Islet of Langerhans (tissue), 1 donor: ENCODE results near the gene SEC61B.

ENCODE experiments used
- FAIRE-seq: peaks from one replicate; lab custom pipeline; 2011; peaks lifted over from hg19 to GRCh38; lab: Jason Lieb, UNC

SEC61B gene

DNA sequence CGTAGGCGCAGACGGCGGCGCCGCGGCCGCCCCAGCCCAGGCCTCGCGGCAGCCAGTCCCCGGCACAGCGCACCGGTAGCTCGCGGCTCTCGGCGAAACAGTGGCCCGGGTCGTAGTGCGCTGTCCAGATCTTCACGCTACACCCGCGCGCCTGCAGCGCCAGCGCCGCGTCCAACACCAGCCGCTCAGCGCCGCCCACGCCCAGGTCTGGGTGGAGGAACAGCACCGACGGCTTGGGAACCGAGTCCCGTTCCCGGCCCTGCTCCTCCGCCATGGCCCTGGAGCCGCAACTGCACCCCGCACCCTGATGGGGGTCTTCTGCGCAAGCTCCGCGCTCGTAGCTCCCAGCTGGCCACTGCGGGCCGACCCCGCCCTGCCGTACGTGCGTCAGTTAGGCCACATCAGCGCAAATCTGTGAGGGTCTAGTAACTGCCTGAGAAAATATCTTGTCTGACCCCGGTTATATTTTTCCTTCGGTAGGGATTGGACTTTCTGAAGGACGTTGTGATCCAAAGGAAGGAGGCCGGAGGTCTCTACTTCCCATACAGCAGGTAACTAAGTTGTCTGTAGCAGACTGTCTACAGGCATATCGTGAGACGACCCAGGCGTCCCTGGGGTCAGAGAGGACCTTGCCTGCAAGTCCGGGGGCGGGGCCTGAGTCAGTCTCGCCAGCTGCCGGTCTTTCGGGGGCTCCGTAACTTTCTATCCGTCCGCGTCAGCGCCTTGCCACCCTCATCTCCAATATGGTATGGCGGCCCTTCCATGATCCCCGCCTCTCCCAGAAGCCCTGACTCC, at the start of gene SEC61B, which contains the start of gene ALG2:
SEC61B (plus strand) TSS at position 662 of the 795 bp plus-strand sequence; CDS start at position 744, 82 bp downstream.
ALG2 (minus strand) TSS at position 322 of the 795 bp plus-strand sequence; CDS start at position 274, 48 bp downstream.
- FAIRE-seq: peak; percentile 17

DNA sequence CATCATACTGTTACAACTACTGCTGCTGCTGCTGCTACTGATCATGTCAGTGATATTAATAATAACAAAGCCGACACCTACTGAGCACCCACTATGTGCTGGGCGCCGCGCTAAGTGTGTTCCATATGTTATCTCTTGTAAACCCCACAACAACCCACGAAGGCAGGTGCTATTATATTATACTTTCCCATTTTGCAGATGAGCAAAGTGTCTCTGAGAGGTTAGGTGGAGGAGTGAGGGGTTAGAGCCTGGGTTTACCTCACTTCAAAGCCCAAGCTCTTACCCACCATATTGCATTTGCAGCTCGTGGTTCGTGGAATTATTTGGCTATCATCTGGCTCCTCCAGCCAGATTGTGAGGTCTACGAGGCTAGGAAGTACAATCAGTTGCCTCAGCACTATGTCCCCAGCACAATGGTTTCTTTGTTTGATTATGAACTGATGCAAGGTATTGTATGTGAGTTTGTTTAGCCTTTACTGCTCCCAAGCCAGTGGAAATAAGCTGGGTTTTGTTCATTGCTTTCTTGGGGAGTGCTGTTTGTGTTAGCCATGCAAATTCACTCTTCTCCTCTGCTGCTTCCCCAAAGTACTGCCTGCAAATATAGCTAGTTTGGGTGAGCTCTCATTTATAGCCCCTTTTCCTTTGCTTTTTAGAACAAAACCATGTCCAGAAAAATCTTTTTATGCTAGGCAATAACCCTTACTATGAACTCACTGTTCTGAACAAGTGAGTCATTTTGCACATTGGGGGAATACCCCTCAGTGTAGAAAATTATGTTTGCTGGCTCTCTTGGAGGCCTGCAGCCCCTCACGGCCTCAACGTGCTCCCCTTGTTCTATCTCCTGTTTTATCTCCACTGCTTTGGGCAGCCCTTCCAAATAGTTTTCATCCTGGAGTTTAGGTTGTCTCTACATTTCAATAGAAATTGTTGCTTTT, 48.2 kb upstream of the SEC61B start:
- no peak for FAIRE-seq

GRCh38 chr9:99176527-99177013, 45.5 kb upstream of the SEC61B start:
- no peak for FAIRE-seq

- FAIRE-seq: no peak
Measured at GRCh38 chr9:99177576-99178366, 44.3 kb upstream of the SEC61B start.

DNA sequence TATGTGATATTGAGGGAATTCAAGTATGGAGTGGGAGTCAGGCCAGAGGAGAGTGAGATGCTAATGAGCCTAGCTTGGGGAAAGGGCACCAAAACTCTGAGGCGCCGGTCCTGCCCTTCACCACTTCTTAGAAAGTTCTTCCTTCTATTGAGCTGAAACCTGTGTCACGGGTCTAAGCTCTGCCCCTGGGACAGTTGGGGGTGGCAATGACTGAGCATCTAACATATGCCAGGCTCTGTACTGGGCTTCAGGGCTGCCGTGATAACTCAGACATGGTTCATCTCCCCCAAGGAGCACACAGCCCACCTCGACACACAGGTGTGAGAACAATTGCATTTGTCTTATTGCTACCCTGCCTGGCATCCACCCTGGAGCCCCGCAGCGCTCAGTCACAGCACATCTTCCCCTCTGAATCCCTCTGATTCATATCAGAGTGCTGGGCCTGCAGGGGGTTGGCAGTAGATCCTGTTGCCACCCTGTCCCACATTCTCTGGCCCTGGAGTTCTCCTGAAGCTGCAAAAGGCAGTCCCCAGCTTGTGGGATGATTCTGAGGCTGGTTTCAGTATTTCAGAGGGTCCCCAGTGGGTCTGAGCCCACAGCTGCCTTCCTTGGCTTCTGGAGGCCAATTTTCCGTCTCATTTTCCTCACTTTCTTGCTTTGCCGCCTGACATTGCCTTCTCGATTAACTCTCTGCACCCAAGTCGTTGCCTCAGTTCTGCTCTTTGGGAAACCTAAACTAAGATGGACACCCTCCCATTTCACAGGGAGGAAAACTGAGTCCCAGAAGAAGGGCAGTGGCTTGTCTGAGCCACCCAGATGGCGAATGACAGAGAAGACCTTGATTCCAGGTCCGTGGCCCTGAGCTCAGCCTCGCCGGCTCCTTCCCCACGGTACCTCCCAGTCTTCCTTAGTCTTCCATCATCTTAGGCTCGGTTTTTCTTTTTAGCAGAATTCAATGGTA, 42.9 kb upstream of the SEC61B start:
- no peak for FAIRE-seq

- FAIRE-seq: no peak
Measured at GRCh38 chr9:99180199-99180598, 41.9 kb upstream of the SEC61B start.

GRCh38 chr9:99180662-99181061, 41.4 kb upstream of the SEC61B start:
- no peak for FAIRE-seq

- FAIRE-seq: no peak
Measured at GRCh38 chr9:99181206-99181605, 40.9 kb upstream of the SEC61B start.

GRCh38 chr9:99181621-99182020, 40.5 kb upstream of the SEC61B start:
- FAIRE-seq: no peak

DNA sequence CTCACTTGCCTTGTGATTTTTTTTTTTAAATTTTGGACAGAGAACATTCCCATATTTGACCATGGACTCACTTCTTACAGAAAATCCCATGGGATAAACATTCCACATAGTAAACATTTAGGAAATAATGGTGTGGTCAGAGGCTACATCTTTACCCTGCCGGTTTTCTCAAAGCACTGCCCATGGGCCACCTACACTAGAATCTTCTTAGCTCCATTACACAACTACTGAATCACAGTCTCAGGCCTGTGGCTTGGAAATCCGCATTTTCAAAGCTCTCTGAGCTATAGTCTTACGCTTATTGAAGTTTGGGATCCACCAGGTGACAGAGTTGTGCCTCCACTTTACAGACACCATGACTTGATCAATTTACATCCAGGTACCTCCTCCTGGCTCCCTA, 39.7 kb upstream of the SEC61B start:
- FAIRE-seq: no peak

DNA sequence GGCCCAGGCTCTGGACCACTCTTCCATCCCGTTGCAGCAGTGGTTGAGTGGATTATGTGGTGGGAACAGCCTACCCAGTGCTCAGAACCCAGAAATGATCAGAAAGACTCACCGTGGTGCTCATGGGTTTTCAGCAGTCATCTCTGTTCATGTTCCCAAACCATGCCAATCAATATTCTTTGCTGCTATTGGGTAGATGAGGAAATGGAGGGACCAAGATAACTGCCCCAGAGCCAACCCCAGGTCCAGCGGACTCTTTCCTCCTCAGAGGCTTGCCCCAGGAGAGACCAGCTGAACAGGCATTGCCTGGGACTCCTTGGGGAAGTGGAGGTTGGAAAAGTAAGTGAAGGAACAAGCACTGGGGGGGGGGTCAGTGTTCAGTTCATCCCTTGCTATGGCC, 38.5 kb upstream of the SEC61B start:
- no peak for FAIRE-seq

- no peak for FAIRE-seq
Measured at GRCh38 chr9:99184110-99184474, 38.0 kb upstream of the SEC61B start.

DNA sequence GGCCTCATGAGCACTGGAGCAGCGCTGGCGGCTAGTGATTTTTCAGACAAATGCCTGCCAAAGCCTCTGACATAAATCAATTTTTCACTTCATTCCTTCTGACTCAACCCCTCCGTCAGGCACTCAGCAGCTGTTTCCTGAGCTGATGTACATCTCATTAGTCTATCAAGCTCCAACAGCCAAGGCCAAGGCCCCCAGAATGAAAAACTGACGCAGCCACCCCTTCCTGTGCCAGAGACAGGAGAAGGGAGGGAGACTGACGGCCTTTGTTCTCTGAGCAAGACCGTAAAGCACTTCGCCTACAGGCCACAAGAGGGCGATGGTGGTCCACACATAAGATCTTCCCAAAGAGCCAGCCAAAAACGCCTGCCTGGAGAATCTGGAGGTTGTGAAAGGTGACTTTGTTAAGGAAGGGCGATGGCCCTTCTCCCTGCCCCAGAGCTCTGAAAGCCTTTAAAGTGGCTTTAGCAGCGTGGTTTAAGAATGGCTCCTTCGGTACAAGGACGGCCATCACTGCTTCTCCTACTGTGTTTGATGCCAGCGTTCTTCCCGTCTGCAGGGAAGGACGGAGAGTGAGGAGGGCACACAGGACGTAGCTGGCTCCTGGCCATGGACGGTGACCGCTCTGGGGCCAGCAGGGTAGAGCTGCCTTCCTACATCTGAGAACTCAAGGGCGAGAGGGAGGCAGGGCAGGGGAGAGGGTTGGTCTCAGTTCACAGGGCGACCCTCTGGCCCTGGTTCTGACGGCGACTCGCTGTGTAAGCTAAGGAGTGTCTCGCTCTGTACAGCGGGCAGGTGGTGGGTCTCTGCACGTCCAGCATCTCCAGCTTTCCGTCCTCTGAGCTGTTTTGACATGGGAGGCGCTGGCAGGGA, 37.4 kb upstream of the SEC61B start:
- no peak for FAIRE-seq

GRCh38 chr9:99185348-99185632, 36.8 kb upstream of the SEC61B start:
- FAIRE-seq: no peak

GRCh38 chr9:99185934-99186333, 36.1 kb upstream of the SEC61B start:
- no peak for FAIRE-seq

DNA sequence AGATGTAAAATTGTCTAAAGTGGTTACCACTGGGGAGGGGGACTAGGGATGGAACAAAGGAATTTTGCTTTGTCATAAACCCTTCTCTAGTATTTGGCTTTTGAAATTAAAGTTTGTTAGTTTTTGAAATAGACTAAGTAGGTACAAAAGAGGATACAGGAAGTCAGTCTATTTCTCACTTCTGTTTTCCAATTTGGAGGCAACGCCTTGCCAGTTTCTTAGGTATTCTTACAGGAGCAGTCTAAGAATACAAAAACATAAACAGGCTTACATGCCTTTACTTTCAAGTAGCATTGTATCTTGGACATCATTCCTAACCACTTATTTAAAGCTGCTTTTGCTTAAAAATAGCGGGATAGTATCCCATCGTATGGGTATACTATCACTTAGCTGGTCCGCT, 34.8 kb upstream of the SEC61B start:
- FAIRE-seq: no peak

DNA sequence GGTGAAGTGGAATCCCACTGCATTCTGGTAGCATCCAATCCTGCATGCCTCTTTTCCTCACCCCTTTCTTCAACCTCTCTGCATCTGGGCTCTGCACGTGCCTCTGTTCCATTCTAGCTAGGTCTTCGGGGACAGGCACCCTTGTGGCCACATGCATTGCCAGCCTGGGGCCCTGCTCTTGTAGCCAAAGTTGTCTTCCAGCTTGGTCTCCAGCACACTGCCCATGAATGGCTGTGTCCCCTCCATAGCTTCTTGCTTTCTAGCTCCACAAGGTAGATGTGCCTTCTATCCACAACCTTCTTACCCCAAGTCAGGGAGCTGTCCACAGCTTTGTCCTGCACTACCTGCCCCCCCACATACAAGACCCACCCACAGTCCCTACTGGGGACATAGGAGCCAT, 32.9 kb upstream of the SEC61B start:
- FAIRE-seq: no peak

DNA sequence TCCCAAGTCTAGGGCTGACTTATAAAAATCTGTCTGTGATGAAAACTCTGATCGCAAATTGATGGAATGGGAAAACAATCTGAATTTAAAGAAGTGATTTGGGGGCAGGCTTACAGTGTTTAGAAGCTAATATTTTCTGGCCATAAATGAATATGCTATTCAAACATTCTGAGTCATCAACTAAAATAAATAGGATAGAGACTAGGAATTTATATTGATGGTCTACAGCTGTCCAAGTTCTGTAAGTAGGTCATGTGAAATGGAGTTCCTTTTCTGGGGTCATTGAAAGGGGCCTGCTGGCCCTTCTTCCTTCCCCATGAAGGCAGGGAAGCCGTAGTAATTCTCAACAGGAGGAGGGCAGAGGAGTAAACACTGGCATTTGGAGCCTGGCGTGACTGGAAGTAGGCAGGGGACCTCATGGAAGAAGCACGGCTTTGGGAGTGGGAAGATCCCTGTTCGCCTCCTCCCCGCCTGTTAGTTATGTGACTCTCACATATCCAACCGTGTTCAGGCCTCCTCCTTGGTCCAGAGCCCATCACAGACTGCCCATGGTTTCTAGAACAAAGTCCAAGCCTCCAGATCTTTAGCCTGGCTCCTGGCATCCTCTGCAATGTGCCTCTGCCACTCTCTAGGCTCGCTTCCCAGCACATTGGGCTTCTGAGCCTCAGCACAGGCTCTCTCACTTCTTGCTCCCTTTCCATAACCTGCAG, 32.0 kb upstream of the SEC61B start:
- no peak for FAIRE-seq

DNA sequence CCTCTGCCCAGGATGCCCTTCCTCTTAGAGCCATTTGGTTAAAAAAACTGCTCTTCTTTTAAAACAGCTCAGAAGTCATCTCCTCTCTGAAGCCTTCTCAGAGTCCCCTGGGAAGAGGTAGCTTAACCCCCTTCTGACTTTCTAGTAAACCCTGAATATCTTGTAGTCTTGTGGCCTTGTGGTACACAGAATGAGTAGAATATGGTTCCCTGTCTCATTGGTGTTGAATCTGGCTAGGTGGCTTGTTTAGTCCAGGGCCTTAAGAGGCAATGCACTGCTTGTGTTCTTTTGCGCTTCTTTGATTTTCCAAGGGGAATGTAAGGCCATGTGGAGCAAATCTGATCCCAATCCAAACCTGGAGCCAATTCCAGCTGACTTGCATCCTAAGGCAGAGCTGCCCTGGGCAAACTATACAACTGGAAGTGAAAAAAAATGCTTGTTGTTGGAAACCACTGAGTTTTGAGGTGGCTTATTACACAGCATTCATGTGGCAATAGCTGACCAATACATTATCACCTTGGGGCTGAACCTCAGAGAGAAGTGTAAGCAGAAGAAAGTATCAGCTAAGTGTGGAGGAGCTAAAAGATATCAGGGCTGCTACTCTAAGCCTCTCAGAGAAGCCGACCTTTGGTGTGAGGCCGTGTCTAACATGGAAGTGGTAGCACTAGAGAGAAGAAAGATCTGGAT, 31.3 kb upstream of the SEC61B start:
- no peak for FAIRE-seq
